Neural cell (in vitro differentiated cells): ENCODE results near the gene PTPRG. TPM values are rescaled to one million over a fixed set of nuclear protein-coding genes. Genes with fewer than 3 reads are reported as not detected.
A peak's percentile ranks its signal among the peaks of the same experiment; 100 is the strongest.

Experiments
- H2AFZ ChIP-seq: fragments of 200-600, 300-800 bp; sonication (generic), shearing (Covaris generic); 2 replicates; pipeline ENCODE4 v1.6.0; 2014; ENCODE audit warnings: low read depth, mild to moderate bottlenecking, antibody characterized with exemption, low read length, moderate library complexity
- H3F3A ChIP-seq: fragments of 200-600 bp; shearing (Covaris generic); 2 replicates; pipeline ENCODE4 v1.6.1; 2016; ENCODE audit warnings: mild to moderate bottlenecking, moderate library complexity, mixed read lengths, antibody characterized with exemption, low read length; ENCODE audit not compliant: insufficient read depth, poor library complexity, severe bottlenecking
- H3K27ac ChIP-seq: fragments of 200-600, 300-800 bp; sonication (generic), shearing (Covaris generic); 2 replicates; pipeline ENCODE4 v1.5.1; 2014; ENCODE audit warnings: mild to moderate bottlenecking, low read length, moderate library complexity
- H3K27me3 ChIP-seq: fragments of 300-800, 200-600 bp; sonication (generic), shearing (Covaris generic); 2 replicates; pipeline ENCODE4 v1.6.0; 2014; ENCODE audit warnings: mild to moderate bottlenecking, low read depth, low read length, moderate library complexity; ENCODE audit not compliant: insufficient read depth
- H3K36me3 ChIP-seq: fragments of 300-800, 200-600 bp; sonication (generic), shearing (Covaris generic); 2 replicates; pipeline ENCODE4 v1.5.1; 2014; ENCODE audit warnings: mild to moderate bottlenecking, antibody characterized with exemption, low read length, moderate library complexity; ENCODE audit not compliant: insufficient read depth
- H3K4me2 ChIP-seq: fragments of 300-800, 200-600 bp; sonication (generic), shearing (Covaris generic); 2 replicates; pipeline ENCODE4 v1.6.0; 2014; ENCODE audit warnings: mild to moderate bottlenecking, low read length
- H3K4me3 ChIP-seq: fragments of 300-800, 200-600 bp; sonication (generic), shearing (Covaris generic); 2 replicates; pipeline ENCODE4 v1.5.1; 2014; ENCODE audit warnings: mild to moderate bottlenecking, low read length, moderate library complexity
- H3K79me2 ChIP-seq: fragments of 200-600 bp; shearing (Covaris generic); replicated peaks from 2 replicates; pipeline ENCODE4 v1.6.0; 2014; ENCODE audit warnings: mild to moderate bottlenecking, low read length, moderate library complexity; ENCODE audit not compliant: insufficient read depth
- H3K9ac ChIP-seq: fragments of 300-800, 200-600 bp; sonication (generic), shearing (Covaris generic); 2 replicates; pipeline ENCODE4 v1.6.1; 2016; ENCODE audit warnings: mild to moderate bottlenecking, low read length, mixed read lengths
- H3K9me2 ChIP-seq: fragments of 200-600 bp; shearing (Covaris generic); 2 replicates; pipeline ENCODE4 v1.6.1; 2016; ENCODE audit warnings: mild to moderate bottlenecking, low read length, mixed read lengths; ENCODE audit not compliant: insufficient read depth
- H3K9me3 ChIP-seq: fragments of 200-600, 300-800 bp; sonication (generic), shearing (Covaris generic); 2 replicates; pipeline ENCODE4 v1.6.1; 2016; ENCODE audit warnings: mild to moderate bottlenecking, mixed run types, low read length, moderate library complexity, mixed read lengths
- H4K20me1 ChIP-seq: fragments of 200-600 bp; shearing (Covaris generic); 2 replicates; pipeline ENCODE4 v1.6.1; 2016; ENCODE audit warnings: mild to moderate bottlenecking, mixed run types; ENCODE audit not compliant: insufficient read depth
- EP300 ChIP-seq: fragments of 450-650 bp; conservative IDR thresholded peaks from 2 replicates; pipeline ENCODE4 v1.6.1; 2014; ENCODE audit warnings: antibody characterized with exemption, mild to moderate bottlenecking, moderate library complexity; ENCODE audit not compliant: poor library complexity, severe bottlenecking
- EZH2 ChIP-seq: fragments of 200-600, 300-800 bp; shearing (Covaris generic), sonication (generic); IDR thresholded peaks from 2 replicates; pipeline ENCODE4 v1.6.1; 2014; ENCODE audit warnings: antibody characterized with exemption, low read length, borderline replicate concordance, mild to moderate bottlenecking; ENCODE audit not compliant: insufficient read depth, poor library complexity, severe bottlenecking
- MXI1 ChIP-seq: fragments of 450-650 bp; conservative IDR thresholded peaks from 2 replicates; pipeline ENCODE4 v1.6.1; 2014; ENCODE audit warnings: antibody characterized with exemption, mild to moderate bottlenecking; ENCODE audit not compliant: poor library complexity, severe bottlenecking
- POLR2AphosphoS5 ChIP-seq: IDR thresholded peaks from 2 replicates; pipeline ENCODE4 v1.6.1; 2012
- RAD21 ChIP-seq: fragments of 450-650 bp; conservative IDR thresholded peaks from 2 replicates; pipeline ENCODE4 v1.6.1; 2014; ENCODE audit warnings: antibody characterized with exemption, mild to moderate bottlenecking, moderate library complexity
- SMC3 ChIP-seq: fragments of 450-650 bp; conservative IDR thresholded peaks from 2 replicates; pipeline ENCODE4 v1.6.1; 2014; ENCODE audit warnings: antibody characterized with exemption, mild to moderate bottlenecking, moderate library complexity; ENCODE audit not compliant: poor library complexity
- TAF1 ChIP-seq: IDR thresholded peaks from 2 replicates; pipeline ENCODE4 v1.6.1; 2012; ENCODE audit warnings: low read depth
- polyA plus RNA-seq: library from polyadenylated mRNA; depleted of rRNA; stranded (reverse); fragments of >200 nt; gene quantifications from 2 replicates; pipeline ENCODE4 v1.2.3, GENCODE V29; 2014
- TF ChIP-seq, protein P1 (sequence below): fragments of 450-650 bp; IDR thresholded peaks from 2 replicates; pipeline ENCODE4 v1.5.1; 2014; ENCODE audit warnings: antibody characterized with exemption, mild to moderate bottlenecking, moderate library complexity; ENCODE audit not compliant: poor library complexity, severe bottlenecking

Gene PTPRG
- polyA plus RNA-seq, 1 donor from 2014 or later, result 33.1 TPM

DNA sequence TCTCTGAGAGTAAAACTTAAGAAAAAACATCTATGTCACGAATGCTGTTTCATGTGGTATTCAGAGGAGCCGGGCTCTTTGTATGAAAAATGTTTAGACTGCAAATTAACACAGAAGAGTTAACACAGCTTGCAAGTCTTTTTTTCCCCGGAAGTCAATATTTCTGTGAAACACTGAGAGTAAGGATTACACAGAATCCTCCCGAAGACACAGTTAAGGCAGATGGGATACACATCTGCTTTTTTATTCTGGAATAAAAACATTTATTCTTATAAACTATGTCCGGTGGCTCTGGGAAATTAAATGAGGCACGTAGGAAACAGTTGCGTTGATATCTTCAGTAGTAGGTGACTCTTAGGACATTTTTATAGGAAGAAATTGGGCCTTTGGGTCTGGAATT lies 180.6 kb downstream of the PTPRG start:
- no peak overlapping the region for H3K9ac ChIP-seq
- no peaks in the 10 kb centered on the region for H3K9me3 ChIP-seq
- H3K79me2 ChIP-seq, result no peaks in the 10 kb centered on the region
- H2AFZ ChIP-seq, result no peak overlapping the region
- H3F3A ChIP-seq, result no peaks in the 10 kb centered on the region
- no peak for TF ChIP-seq RAD21
- TF ChIP-seq SMC3, result no peak
- TF ChIP-seq POLR2AphosphoS5, result no peak
- no peak for TF ChIP-seq EZH2
- no peak for TF ChIP-seq EP300
- no peak for TF ChIP-seq TAF1
- H3K4me3 ChIP-seq, result no peak overlapping the region
- H4K20me1 ChIP-seq, result no peaks in the 10 kb centered on the region
- no peaks in the 10 kb centered on the region for H3K27me3 ChIP-seq
- H3K4me2 ChIP-seq, result no peak overlapping the region
- no peak overlapping the region for H3K27ac ChIP-seq
- no peaks in the 10 kb centered on the region for H3K9me2 ChIP-seq
- H3K36me3 ChIP-seq, result no peaks in the 10 kb centered on the region

DNA sequence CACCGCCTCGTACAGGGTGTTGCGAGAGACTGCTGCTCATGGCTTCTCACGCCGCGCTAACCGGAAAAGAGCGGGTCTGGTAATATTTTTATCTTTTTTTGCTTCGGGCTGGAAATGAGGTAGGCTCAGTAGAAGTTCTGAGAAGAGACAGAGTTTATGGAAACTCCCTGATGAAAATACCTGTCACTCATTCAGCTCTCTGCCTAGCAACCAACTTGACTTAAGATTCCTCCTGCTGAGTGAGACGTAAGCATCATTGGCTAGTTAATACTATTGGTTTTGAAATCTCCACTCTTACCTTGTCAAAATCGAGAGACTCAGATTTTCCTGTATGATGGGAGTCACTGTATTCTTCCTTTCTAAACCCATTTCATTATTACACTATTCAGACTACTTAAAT lies 181.7 kb downstream of the PTPRG start:
- Histone ChIP-seq H3F3A (no peaks in the 10 kb centered on the region), H2AFZ (no peak overlapping the region), H3K9me2 (no peaks in the 10 kb centered on the region), H3K9me3 (no peaks in the 10 kb centered on the region), H3K27me3 (no peaks in the 10 kb centered on the region), H3K4me2 (peak overlapping the region; percentile 23), H3K4me3 (peak overlapping the region; percentile 47), H3K9ac (no peak overlapping the region), H3K79me2 (no peaks in the 10 kb centered on the region), H3K36me3 (no peaks in the 10 kb centered on the region), H3K27ac (peak overlapping the region; percentile 74), H4K20me1 (no peaks in the 10 kb centered on the region)
- TF ChIP-seq, protein P1, sequence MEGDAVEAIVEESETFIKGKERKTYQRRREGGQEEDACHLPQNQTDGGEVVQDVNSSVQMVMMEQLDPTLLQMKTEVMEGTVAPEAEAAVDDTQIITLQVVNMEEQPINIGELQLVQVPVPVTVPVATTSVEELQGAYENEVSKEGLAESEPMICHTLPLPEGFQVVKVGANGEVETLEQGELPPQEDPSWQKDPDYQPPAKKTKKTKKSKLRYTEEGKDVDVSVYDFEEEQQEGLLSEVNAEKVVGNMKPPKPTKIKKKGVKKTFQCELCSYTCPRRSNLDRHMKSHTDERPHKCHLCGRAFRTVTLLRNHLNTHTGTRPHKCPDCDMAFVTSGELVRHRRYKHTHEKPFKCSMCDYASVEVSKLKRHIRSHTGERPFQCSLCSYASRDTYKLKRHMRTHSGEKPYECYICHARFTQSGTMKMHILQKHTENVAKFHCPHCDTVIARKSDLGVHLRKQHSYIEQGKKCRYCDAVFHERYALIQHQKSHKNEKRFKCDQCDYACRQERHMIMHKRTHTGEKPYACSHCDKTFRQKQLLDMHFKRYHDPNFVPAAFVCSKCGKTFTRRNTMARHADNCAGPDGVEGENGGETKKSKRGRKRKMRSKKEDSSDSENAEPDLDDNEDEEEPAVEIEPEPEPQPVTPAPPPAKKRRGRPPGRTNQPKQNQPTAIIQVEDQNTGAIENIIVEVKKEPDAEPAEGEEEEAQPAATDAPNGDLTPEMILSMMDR, result no peak
- TF ChIP-seq POLR2AphosphoS5 (peak; percentile 39), EP300 (peak; percentile 31), MXI1 (no peak), TAF1 (no peak), SMC3 (no peak), EZH2 (no peak)

DNA sequence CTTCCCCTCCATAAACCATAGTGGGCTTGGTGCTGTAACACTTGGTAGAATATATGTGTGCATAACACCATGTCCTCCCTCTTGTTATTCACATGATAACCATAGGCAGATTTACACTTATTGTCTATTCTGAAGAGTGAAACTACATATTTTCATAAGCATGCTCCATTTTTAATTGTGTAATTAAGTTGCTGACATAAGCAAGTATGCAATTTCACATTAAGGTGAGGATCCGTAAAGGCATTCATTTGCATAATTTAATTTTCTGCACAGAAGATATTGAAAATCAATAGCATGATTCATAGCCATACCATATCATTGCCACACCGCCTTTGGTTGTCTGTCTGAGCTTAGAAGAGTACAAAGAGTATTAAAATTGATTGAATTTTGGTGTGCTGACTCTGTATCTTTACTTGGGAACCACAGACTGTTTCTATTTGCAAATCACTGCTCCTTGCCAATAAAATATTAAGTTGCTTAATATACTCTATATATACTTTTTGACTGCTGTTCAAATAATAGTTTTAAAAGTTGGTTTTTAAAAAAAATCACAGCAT lies 182.4 kb downstream of the PTPRG start:
- H3K4me3 ChIP-seq, result peak overlapping the region; percentile 47
- TF ChIP-seq, protein P1, result no peak
- TF ChIP-seq EZH2 (no peak), POLR2AphosphoS5 (no peak), TAF1 (no peak), RAD21 (no peak)
- no peaks in the 10 kb centered on the region for H4K20me1 ChIP-seq
- no peak overlapping the region for H3K9ac ChIP-seq
- no peaks in the 10 kb centered on the region for H3K9me2 ChIP-seq
- H2AFZ ChIP-seq, result no peak overlapping the region
- H3F3A ChIP-seq, result no peaks in the 10 kb centered on the region
- H3K79me2 ChIP-seq, result no peaks in the 10 kb centered on the region
- H3K36me3 ChIP-seq, result no peaks in the 10 kb centered on the region
- H3K4me2 ChIP-seq, result peak overlapping the region; percentile 23
- H3K27me3 ChIP-seq, result no peaks in the 10 kb centered on the region
- no peaks in the 10 kb centered on the region for H3K9me3 ChIP-seq
- H3K27ac ChIP-seq, result peak overlapping the region; percentile 74
